Fibroblast of mammary gland (primary cell): ENCODE data around the gene LY6G6F.

ENCODE experiments used
- DNase-seq: peaks from one replicate; pipeline ENCODE4 v3.0.0-alpha.2; 2010; ENCODE audit warnings: low read depth
- H3K4me3 ChIP-seq: 2 replicates; pipeline ENCODE4 v1.5.1; 2011; ENCODE audit warnings: low read depth, mild to moderate bottlenecking, low read length, moderate library complexity; ENCODE audit not compliant: control insufficient read depth
- TF ChIP-seq, protein P1 (sequence below): conservative IDR thresholded peaks from 2 replicates; pipeline ENCODE4 v1.5.1; 2011; ENCODE audit warnings: low read depth, low read length, inconsistent platforms; ENCODE audit not compliant: control insufficient read depth, insufficient read depth

The LY6G6F gene

DNA sequence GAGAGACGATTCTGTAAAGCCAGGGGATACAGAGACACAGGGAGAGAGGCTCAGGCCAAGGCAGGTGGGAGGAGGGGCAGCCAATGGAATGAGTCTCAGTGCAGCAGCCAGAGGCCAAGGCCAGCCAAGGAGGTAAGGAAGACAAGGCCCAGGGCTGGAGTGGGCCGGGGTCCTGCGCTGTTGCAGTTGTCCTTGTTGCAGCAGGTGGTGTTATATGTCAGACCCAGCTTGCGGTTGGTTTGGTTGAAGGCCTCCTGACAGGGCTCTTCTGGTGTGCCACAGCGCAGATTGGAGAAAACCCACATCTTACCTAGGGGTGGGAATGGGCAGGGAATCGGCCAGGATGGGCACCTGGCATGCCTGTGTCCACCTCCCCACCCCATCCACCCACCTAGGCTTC, 12.3 kb downstream of the LY6G6F start:
- no peak overlapping the region for H3K4me3 ChIP-seq
- no peak for DNase-seq
- TF ChIP-seq, protein P1, sequence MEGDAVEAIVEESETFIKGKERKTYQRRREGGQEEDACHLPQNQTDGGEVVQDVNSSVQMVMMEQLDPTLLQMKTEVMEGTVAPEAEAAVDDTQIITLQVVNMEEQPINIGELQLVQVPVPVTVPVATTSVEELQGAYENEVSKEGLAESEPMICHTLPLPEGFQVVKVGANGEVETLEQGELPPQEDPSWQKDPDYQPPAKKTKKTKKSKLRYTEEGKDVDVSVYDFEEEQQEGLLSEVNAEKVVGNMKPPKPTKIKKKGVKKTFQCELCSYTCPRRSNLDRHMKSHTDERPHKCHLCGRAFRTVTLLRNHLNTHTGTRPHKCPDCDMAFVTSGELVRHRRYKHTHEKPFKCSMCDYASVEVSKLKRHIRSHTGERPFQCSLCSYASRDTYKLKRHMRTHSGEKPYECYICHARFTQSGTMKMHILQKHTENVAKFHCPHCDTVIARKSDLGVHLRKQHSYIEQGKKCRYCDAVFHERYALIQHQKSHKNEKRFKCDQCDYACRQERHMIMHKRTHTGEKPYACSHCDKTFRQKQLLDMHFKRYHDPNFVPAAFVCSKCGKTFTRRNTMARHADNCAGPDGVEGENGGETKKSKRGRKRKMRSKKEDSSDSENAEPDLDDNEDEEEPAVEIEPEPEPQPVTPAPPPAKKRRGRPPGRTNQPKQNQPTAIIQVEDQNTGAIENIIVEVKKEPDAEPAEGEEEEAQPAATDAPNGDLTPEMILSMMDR: no peak

DNA sequence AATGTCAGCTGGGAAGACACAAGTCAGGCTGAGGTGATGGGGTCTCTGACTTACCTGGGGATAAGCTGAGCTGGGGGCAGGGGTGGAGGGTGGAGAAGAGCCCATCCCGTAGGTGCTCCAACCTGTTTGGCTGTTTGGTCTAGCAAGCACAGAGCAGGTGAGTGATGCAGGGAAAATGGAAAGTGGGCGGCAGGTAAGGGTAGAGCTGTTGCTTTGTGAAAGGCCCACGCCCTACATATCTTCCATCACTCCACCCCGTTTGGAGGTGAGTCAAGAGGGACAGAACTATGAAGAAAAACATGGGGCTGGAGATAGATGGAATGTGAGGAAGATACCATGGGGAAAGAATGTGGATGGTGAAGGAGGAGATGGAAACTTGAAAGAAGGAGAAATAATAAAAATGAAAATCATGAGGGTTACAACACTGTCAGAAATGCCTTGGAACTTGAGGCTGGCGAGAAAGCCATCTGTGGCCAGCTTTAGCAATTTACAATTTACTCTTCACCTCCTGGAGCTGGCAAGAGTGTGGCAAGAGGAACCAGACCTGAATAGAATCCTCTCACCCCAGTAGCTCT, 13.6 kb downstream of the LY6G6F start:
- DNase-seq: no peak
- TF ChIP-seq, protein P1: no peak
- no peak overlapping the region for H3K4me3 ChIP-seq

DNA sequence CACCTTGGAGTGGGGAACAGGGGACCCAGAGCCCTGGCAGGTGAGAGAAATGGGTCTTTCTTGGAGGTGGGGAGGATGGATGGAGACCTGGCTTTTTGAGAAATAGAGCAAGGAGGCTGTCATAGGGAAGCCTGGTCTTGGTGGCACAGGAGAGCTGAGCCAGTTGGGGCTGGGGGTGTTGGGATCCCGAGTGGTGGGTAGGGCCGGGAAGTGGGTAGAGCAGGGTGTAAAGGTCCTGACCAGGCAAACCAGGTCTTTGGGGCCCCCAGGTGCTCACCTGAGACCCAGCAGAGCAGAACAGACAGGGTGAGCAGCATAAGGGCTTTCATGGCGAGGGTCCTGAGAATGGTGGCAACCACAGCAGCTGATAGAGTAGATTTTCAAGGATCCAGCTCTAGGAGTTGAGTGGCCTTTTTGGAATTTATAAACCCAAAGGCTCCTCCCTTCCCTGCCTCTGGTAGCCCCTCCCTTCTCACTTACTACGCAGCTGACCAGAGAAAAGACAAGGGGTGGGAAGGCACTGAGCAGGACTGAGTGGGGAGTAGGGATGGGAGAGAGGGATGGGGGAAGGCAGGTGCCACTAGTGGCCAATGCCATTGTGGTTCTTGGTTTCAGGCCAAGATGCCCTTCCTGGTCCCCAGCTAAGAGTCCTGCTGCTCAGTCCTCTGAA, 14.8 kb downstream of the LY6G6F start, which contains the start of gene LY6G6C:
Gene LY6G6C (minus strand): TSS at position 396 of the 670 bp plus-strand sequence. CDS start 67 bp downstream, at position 329.
- H3K4me3 ChIP-seq: no peak within 1 kb of the TSS
- TF ChIP-seq, protein P1: no peak
- DNase-seq: no peak

DNA sequence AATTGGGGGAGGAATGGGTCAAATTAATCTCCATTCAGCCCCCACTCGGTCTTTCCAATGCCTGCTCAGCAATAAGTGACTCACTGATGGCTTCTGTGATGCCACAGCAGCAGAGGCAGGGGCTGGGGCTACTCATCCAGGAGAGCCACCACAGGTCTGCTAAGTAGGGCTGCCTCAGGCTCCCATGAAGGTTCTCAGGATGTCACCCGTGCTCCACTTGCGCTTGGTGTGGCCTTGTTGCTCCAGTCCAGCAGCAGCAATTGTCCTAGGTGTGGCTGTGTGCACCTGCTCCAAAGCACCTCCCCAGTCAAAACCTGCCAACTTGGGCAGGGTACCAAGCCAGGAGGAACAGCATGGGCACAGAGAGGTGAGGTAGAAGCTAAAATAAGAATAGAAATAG, 15.5 kb downstream of the LY6G6F start:
- TF ChIP-seq, protein P1: no peak
- DNase-seq: no peak
- no peak overlapping the region for H3K4me3 ChIP-seq

DNA sequence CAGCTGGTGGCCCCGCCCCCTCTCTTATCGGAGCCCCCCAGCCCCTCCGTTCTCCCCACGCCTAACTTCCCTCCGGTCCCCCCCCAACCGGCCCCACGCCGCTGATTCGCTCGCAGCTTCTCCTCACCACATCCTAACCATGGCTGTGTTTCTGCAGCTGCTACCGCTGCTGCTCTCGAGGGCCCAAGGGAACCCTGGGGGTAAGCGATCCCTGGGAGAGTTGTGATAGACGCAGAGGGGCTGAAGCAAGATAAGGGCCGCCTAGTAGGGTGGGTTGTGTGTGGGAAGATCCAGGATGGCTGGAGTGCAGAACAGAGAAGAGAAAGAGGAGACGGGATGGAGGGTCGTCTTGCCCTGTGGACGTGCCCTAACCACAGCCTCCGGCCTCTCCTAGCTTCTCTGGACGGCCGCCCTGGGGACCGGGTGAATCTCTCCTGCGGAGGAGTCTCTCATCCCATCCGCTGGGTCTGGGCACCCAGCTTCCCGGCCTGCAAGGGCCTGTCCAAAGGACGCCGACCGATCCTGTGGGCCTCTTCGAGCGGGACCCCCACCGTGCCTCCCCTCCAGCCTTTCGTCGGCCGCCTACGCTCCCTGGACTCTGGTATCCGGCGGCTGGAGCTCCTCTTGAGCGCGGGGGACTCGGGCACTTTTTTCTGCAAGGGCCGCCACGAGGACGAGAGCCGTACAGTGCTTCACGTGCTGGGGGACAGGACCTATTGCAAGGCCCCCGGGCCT, 16.7 kb downstream of the LY6G6F start, which contains the start of gene MPIG6B:
Gene MPIG6B (plus strand): TSS at position 129 of the 735 bp plus-strand sequence. CDS start 11 bp downstream, at position 140.
- no peak within 1 kb of the TSS for H3K4me3 ChIP-seq
- DNase-seq: no peak
- TF ChIP-seq, protein P1: no peak

DNA sequence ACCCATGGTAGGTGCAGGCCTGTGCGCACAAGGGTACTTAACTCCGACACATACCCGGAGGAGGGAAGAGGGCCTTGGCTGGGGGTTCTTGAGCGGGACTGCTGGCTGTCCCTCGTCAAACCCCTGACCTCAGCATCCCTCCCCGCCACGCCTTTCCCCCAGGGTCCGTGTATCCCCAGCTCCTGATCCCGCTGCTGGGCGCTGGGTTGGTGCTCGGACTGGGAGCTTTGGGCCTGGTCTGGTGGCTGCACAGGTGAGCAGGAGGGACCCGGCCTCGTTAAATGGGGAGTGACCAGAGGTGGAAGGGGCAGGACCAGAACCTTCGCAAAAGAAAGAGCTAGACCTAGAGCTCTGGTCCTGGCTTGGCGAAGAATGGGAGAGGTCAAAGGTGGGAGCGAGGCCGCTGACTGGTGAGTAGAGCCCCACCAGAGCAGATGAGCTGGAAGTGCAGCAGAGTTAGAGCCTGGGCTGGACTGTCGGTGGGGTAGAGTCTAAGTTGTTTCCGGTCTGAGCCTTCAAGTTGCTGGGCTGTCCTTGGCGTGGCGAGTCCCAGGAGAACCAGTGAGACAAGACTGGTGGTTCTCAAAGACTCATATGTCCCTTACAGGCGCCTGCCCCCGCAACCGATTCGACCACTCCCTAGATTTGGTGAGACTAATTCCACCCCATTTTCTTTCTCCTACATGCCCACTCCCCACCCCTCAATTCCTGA, 17.5 kb downstream of the LY6G6F start:
- no peak for DNase-seq
- TF ChIP-seq, protein P1: no peak
- H3K4me3 ChIP-seq: no peak overlapping the region
